K562 (cell line): Measurements from ENCODE around the gene TTC39A. TPM values are rescaled to one million over a fixed set of nuclear protein-coding genes. Genes with fewer than 3 reads are reported as not detected.

ENCODE experiments used
- MECOM ChIP-seq: fragments of 250-450 bp; sonication (Bioruptor Pico); IDR thresholded peaks from 2 replicates; pipeline ENCODE4 v1.8.0; 2022; ENCODE audit warnings: inconsistent platforms
- MEF2D ChIP-seq: conservative IDR thresholded peaks from 2 replicates; pipeline ENCODE4 v1.6.1; 2016; ENCODE audit warnings: low read depth, missing genetic modification characterization, missing compliant biosample characterization
- NR3C1 ChIP-seq: sonication (generic); formaldehyde crosslinking; IDR thresholded peaks from 2 replicates; pipeline ENCODE4 v1.8.1; 2022; ENCODE audit warnings: missing genetic modification reagents
- PHF8 ChIP-seq: fragments of 200-600 bp; sonication (generic); IDR thresholded peaks from 2 replicates; pipeline ENCODE4 v1.6.1; 2012; ENCODE audit warnings: mixed run types, mild to moderate bottlenecking, inconsistent platforms, low read length, moderate library complexity, borderline replicate concordance
- POLR2AphosphoS5 ChIP-seq: IDR thresholded peaks from 2 replicates; pipeline ENCODE4 v1.6.1; 2011; ENCODE audit warnings: mild to moderate bottlenecking, low read depth, low read length, moderate library complexity; ENCODE audit not compliant: control insufficient read depth, insufficient read depth
- SMARCB1 ChIP-seq: IDR thresholded peaks from 2 replicates; pipeline ENCODE4 v1.6.1; 2011; ENCODE audit warnings: improper control_type of control experiment, low read depth; ENCODE audit not compliant: insufficient read length
- TSC22D4 ChIP-seq: fragments of 450-650 bp; IDR thresholded peaks from 2 replicates; pipeline ENCODE4 v1.6.1; 2016; ENCODE audit warnings: missing genetic modification characterization, missing biosample characterization, control low read depth
- ZNF140 ChIP-seq: fragments of 250-450 bp; sonication (Bioruptor Pico); IDR thresholded peaks from 2 replicates; pipeline ENCODE4 v1.8.0; 2021; ENCODE audit warnings: moderate library complexity, mild to moderate bottlenecking, inconsistent platforms
- ZNF766 ChIP-seq: fragments of 200-800 bp; sonication (Bioruptor generic); conservative IDR thresholded peaks from 2 replicates; pipeline ENCODE4 v1.6.1; 2016; ENCODE audit warnings: missing genetic modification characterization, missing compliant biosample characterization
- polyA plus RNA-seq, 8 experiments: library from polyadenylated mRNA; depleted of rRNA in 4 of 8; stranded (reverse) in 5 of 8; unstranded in 3 of 8; fragments of >200 nt; fragmentation: Nextera tagmentation in 2 of 8; fragmentation: Illumina TruSeq in 1 of 8; extraction: Ambion mirVana in 2 of 8; extraction: Trizol in 1 of 8; gene quantifications; 2 replicates each; pipeline versions ENCODE4 v1.2.1 to v1.2.3, GENCODE V29; 2011 to 2014; ENCODE audit warnings: inconsistent platforms in 1 of 8, missing spikeins in 1 of 8
- total RNA-seq, 7 experiments: library from RNA; depleted of rRNA in 6 of 7; stranded (reverse); fragments of >200 nt in 6 of 7; fragmentation: Illumina TruSeq in 2 of 7; extraction: Trizol in 2 of 7; gene quantifications; 2 replicates each; pipeline versions ENCODE4 v1.2.1 to v1.2.3, GENCODE V29; 2011 to 2021; ENCODE audit warnings: low replicate concordance in 1 of 7
- TF ChIP-seq, protein P1 (sequence below): fragments of 450-650 bp; IDR thresholded peaks from 2 replicates; pipeline ENCODE4 v1.6.1; 2016; ENCODE audit warnings: mild to moderate bottlenecking
- TF ChIP-seq, protein P2 (sequence below): sonication (generic); formaldehyde crosslinking; IDR thresholded peaks from 2 replicates; pipeline ENCODE4 v1.8.1; 2023; ENCODE audit warnings: mild to moderate bottlenecking, missing genetic modification reagents
- TF ChIP-seq, protein P3 (sequence below): sonication (generic); formaldehyde crosslinking; IDR thresholded peaks from 2 replicates; pipeline ENCODE4 v1.8.0; 2023; ENCODE audit warnings: mild to moderate bottlenecking, missing genetic modification reagents

The TTC39A gene
- total and polyA plus RNA-seq, 9 of the 15 experiments (the other 6 are each of a cell fraction or from before 2014, with no cell fraction given), result 0.18 to 0.82 (median 0.35) TPM

GRCh38 chr1:51238034-51238403, 92.3 kb downstream of the TTC39A start (continued):
- TF ChIP-seq, protein P1, sequence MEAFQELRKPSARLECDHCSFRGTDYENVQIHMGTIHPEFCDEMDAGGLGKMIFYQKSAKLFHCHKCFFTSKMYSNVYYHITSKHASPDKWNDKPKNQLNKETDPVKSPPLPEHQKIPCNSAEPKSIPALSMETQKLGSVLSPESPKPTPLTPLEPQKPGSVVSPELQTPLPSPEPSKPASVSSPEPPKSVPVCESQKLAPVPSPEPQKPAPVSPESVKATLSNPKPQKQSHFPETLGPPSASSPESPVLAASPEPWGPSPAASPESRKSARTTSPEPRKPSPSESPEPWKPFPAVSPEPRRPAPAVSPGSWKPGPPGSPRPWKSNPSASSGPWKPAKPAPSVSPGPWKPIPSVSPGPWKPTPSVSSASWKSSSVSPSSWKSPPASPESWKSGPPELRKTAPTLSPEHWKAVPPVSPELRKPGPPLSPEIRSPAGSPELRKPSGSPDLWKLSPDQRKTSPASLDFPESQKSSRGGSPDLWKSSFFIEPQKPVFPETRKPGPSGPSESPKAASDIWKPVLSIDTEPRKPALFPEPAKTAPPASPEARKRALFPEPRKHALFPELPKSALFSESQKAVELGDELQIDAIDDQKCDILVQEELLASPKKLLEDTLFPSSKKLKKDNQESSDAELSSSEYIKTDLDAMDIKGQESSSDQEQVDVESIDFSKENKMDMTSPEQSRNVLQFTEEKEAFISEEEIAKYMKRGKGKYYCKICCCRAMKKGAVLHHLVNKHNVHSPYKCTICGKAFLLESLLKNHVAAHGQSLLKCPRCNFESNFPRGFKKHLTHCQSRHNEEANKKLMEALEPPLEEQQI, result no peak
- TF ChIP-seq TSC22D4 (tag) (no peak), POLR2AphosphoS5 (no peak), NR3C1 (CRISPR knock-in tag) (no peak), PHF8 (no peak), ZNF140 (no peak), SMARCB1 (no peak), ZNF766 (CRISPR knock-in tag) (no peak), MECOM (CRISPR knock-in tag) (no peak), MEF2D (tag) (no peak)
- TF ChIP-seq, protein P2, sequence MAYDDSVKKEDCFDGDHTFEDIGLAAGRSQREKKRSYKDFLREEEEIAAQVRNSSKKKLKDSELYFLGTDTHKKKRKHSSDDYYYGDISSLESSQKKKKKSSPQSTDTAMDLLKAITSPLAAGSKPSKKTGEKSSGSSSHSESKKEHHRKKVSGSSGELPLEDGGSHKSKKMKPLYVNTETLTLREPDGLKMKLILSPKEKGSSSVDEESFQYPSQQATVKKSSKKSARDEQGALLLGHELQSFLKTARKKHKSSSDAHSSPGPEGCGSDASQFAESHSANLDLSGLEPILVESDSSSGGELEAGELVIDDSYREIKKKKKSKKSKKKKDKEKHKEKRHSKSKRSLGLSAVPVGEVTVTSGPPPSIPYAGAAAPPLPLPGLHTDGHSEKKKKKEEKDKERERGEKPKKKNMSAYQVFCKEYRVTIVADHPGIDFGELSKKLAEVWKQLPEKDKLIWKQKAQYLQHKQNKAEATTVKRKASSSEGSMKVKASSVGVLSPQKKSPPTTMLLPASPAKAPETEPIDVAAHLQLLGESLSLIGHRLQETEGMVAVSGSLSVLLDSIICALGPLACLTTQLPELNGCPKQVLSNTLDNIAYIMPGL (CRISPR knock-in tag), result no peak
- TF ChIP-seq, protein P3, sequence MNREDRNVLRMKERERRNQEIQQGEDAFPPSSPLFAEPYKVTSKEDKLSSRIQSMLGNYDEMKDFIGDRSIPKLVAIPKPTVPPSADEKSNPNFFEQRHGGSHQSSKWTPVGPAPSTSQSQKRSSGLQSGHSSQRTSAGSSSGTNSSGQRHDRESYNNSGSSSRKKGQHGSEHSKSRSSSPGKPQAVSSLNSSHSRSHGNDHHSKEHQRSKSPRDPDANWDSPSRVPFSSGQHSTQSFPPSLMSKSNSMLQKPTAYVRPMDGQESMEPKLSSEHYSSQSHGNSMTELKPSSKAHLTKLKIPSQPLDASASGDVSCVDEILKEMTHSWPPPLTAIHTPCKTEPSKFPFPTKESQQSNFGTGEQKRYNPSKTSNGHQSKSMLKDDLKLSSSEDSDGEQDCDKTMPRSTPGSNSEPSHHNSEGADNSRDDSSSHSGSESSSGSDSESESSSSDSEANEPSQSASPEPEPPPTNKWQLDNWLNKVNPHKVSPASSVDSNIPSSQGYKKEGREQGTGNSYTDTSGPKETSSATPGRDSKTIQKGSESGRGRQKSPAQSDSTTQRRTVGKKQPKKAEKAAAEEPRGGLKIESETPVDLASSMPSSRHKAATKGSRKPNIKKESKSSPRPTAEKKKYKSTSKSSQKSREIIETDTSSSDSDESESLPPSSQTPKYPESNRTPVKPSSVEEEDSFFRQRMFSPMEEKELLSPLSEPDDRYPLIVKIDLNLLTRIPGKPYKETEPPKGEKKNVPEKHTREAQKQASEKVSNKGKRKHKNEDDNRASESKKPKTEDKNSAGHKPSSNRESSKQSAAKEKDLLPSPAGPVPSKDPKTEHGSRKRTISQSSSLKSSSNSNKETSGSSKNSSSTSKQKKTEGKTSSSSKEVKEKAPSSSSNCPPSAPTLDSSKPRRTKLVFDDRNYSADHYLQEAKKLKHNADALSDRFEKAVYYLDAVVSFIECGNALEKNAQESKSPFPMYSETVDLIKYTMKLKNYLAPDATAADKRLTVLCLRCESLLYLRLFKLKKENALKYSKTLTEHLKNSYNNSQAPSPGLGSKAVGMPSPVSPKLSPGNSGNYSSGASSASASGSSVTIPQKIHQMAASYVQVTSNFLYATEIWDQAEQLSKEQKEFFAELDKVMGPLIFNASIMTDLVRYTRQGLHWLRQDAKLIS (CRISPR knock-in tag), result 0 out of 2 replicates have a peak, but pooled peaks have one; percentile 15
